GM12874 (cell line): Measurements from ENCODE around the gene HNRNPA3.

Experiments used
- CTCF ChIP-seq: IDR thresholded peaks from 2 replicates; pipeline ENCODE4 v1.5.1; 2011; ENCODE audit warnings: low read depth, mild to moderate bottlenecking, control low read depth, low read length, moderate library complexity; ENCODE audit not compliant: insufficient read depth

The HNRNPA3 gene

DNA sequence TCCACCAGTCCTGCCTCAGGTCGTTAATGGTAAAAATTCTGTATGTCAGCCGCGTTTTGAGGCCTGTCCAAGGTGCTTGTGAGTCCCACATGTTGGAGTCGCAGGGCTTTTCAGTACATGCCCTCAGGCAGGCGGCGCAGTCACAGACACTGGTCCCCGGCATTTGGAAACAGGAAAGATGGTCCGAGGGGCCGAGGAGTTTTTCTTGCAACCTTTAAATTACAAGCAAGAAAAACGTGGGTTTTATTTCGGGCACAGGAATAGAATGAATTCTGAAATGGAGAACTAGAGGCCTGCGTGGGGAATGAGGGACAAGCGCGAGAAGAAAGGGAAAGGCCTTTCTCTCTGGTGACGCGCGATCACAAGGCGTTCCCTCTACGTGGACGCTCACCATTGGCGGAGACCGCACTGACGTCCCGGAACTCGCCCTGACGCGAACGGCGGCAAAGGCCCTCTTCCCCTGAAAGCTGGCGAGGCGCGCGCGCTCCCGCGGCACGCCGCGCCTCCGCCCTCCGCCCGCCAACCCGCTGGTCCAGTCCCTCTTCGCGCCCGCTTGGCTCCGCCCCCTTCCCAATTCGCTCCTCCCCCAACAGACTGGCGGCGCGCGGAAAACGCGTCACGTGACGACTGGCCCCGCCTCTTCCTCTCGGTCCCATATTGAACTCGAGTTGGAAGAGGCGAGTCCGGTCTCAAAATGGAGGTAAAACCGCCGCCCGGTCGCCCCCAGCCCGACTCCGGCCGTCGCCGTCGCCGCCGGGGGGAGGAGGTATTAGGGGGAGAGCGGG lies at the start of gene HNRNPA3:
TSS of gene HNRNPA3 (plus strand) at position 689 of the 785 bp plus-strand sequence. CDS start at position 695, 6 bp downstream.
- TF ChIP-seq CTCF: no peak

- no peak for TF ChIP-seq CTCF
Observed at GRCh38 chr2:177164131-177164530, 48.5 kb upstream of the HNRNPA3 start.

- peak; percentile 100 for TF ChIP-seq CTCF
Observed at GRCh38 chr2:177164584-177165052, 48.0 kb upstream of the HNRNPA3 start.

DNA sequence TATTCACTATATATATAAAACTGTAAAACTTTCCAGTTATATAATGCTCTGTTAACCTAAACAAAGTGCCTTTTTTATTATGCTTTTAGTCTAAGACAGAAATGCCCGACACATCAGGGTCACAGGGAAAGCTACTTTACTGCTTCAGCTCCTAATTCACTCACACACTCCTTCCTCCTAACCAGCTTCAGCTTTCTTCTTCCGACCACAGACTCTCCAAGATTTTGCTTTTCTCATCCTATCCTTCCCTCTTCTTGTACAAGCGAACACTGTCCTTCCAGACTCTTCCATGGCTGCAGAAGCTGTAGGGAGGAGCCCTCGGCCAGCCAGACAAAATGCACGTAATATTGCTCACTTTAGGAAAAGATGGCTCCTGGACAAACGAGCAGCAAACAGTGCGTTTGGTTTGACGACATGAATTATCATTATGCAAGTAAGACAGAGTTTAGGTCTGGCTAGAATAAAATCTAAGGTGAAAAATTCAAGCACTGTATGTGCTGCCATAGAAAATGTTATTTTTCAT lies 47.5 kb upstream of the HNRNPA3 start:
- no peak for TF ChIP-seq CTCF

DNA sequence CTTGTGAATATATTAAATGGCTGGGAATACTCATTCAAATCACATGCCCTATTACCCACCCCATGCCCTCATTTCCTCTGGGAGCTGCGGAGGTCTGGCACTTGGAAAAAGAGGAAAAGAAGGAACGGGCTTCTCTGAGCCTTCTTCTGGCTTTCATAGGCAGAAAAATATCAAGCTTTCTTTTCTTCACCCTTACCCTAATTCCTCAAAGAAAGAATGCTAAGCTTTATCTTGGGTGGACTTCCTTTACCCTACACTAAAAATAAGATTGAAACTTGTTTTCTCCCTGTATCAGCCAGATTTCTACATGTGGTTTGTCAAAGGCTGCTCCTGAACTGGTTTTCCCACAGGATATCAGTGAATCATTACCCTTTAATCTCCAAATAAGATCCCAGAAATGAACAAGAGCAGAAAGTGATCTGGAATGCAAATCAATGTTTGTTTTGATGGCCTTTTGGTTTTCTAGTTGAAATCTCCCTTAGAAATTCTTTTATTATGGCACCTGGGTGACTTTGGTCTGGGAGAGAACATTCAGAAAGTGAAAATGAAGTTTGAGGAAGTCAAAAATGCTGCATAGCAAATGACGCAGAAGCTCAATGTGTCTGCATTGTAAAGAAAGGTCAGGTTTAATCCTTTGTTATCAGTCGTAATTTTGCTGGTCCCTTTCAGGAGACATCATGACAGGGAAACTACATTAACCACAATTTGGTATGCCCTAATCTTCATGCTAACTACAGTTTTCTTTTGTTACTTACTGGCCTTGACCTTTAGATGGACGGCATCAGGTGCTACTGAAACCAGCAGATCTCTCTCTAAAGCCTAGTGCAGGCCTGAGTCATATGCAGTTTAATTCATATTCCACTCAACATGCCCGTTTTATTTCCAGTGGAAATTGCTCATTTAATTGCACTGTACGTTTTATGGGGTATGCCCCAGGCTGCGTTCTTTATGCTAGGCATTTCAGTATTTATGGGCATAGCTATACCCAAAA lies 46.6 kb upstream of the HNRNPA3 start:
- TF ChIP-seq CTCF: no peak

DNA sequence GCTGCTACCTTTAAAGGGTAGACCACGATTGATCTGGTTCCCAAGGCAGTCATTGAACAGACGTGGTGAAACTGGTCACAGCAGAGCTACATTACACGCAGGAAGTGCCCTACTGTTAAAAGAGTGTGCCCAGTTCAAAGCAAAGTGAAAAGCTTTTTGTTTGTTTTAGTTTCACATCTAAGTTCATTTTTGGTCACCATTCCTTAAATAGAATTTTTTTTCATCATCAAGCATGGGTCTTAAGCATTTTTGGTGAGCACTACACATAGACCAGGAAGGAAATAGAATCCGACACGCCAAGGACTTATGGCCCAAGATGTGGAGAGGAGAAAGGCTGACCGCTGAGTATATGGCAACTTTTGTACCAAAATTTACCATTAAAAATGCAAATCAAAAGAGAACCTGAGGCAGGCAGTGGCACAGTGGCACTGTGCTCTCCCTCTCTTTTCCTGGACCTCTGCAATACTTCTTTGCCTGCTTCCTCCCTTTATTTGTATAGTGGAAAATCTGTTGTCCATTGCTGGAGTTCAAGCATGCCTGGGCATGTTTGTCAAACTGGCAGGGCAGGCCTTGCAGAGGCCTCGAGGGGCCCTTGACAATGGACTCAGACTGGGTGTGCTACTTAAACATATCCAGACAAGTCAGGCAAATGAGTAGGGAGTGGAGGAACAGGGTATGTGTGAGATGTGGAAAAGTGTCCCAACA lies 42.6 kb upstream of the HNRNPA3 start:
- TF ChIP-seq CTCF: no peak
